Pancreas (tissue), 10 donors: ENCODE data around the gene POLR2L. TPM values are rescaled to one million over a fixed set of nuclear protein-coding genes. Genes with fewer than 3 reads are reported as not detected.
A peak's percentile ranks its signal among the peaks of the same experiment; 100 is the strongest.

Experiments used
- ATAC-seq, 4 donors: fragments of 200-7000 bp; cut with Tn5 transposase; one replicate each; pipeline versions ENCODE4 v1.8.0 to v1.9.1; 2020; ENCODE audit warnings: mild to moderate bottlenecking in 4 of 4, moderate library complexity in 4 of 4
- DNase-seq, 6 donors: peaks; one replicate each; pipeline ENCODE4 v3.0.0-alpha.2; 2020
- FAIRE-seq: peaks from 2 replicates; lab custom pipeline; 2012; peaks lifted over from hg19 to GRCh38; lab: Jason Lieb, UNC
- H3K27ac ChIP-seq, 4 donors: fragments of 200-600 bp; sonication (generic); 1 replicate in 3 of 4; 2 replicates in 1 of 4; pipeline versions ENCODE4 v1.5.0 to v1.8.0; 2020
- H3K27me3 ChIP-seq, 4 donors: fragments of 200-600 bp; one replicate each; pipeline ENCODE4 v1.8.0; 2021
- H3K36me3 ChIP-seq, 3 donors: fragments of 200-600 bp; sonication (generic) in 1 of 3; one replicate each; pipeline versions ENCODE4 v1.5.0 to v1.8.0; 2020 to 2021
- H3K4me1 ChIP-seq, 3 donors: fragments of 200-600 bp; one replicate each; pipeline ENCODE4 v1.8.0; 2021
- H3K4me3 ChIP-seq, 4 donors: fragments of 200-600 bp; sonication (generic) in 2 of 4; one replicate each; pipeline versions ENCODE4 v1.5.0 to v1.8.0; 2020 to 2021
- H3K9me3 ChIP-seq, 4 donors: fragments of 200-600 bp; one replicate each; pipeline ENCODE4 v1.8.0; 2021
- CTCF ChIP-seq, 4 donors: fragments of 200-600 bp; sonication (generic) in 3 of 4; IDR thresholded peaks; one replicate each; pipeline versions ENCODE4 v1.5.0 to v1.8.0; 2021; ENCODE audit warnings: antibody characterized with exemption in 4 of 4
- WGBS, 2 donors: extraction: QIAGEN DNeasy Blood & Tissue Kit; methylation state at CpG; one replicate each; pipeline ENCODE4 v1.1.7; 2013; 5-methylcytosine and 5-hydroxymethylcytosine counted together
- intact Hi-C, 3 donors: fragments of 100-400 bp; cut with DNase I; formaldehyde crosslinking; loops; one replicate each; pipeline versions ENCODE4 v1.11.1 to v1.14.2; 2022
- polyA plus RNA-seq, 2 donors: library from polyadenylated mRNA; stranded (reverse); fragments of 200-250 nt; gene quantifications; one replicate each; pipeline ENCODE4 v1.2.3, GENCODE V29; 2013
- total RNA-seq, 6 donors: library from RNA; stranded (reverse); fragmentation: NEBNext Ultra II Directional in 4 of 6; extraction: Animal tissue kit (Norgen Biotek cat#: 25700) in 4 of 6; gene quantifications; one replicate each; pipeline versions ENCODE4 v1.2.1 to v1.2.4, GENCODE V29; 2021 to 2023
- donor health status: healthy with polysubstance abuse.
- donor health status: DM: no; HTN: no; CAD: no; lungs with moderate emphysema.
- donor health status: DM: no; HTN: no; CAD: no.
- donor health status: control.
- donor health status: control.
- donor health status: Bipolar disorder and iron deficiency.
- donor health status: DM: yes; HTN: yes; CAD: no.
- donor health status: DM: no; HTN: no; CAD: no.
- donor health status: DM: no; HTN: no; CAD: no.
- donor health status: DM: yes; HTN: yes; CAD: no.

POLR2L gene
- total and polyA plus RNA-seq, 8 donors, result 62.9 to 110 (median 68.9) TPM

GRCh38 chr11:794766-795633, 47.3 kb downstream of the POLR2L start:
- Histone ChIP-seq H3K4me3 (peak overlapping the region; percentile 42 to 85 (median 66)), H3K9me3 (no peaks in the 10 kb centered on the region), H3K36me3 (peaks cover 0 to 14% (median 4%) of the 10 kb centered on the region in 3 donors), H3K27me3 (no peaks in the 10 kb centered on the region), H3K27ac (peak overlapping the region; percentile 86 to 90 (median 88)), H3K4me1 (peaks cover 8 to 17% (median 8%) of the 10 kb centered on the region in 3 donors)
- intact Hi-C loops, result no loop called here
- WGBS, 2 donors, result 10 to 14% methylated on average over 36 to 38 of the region's 38 CpGs
- TF ChIP-seq CTCF (IDR thresholded peaks at IDR 0.05), result no peak
- FAIRE-seq, result no peak
- peak; percentile 88 to 97 (median 94) for DNase-seq
- peak; percentile 46 to 51 (median 49) for ATAC-seq

DNA sequence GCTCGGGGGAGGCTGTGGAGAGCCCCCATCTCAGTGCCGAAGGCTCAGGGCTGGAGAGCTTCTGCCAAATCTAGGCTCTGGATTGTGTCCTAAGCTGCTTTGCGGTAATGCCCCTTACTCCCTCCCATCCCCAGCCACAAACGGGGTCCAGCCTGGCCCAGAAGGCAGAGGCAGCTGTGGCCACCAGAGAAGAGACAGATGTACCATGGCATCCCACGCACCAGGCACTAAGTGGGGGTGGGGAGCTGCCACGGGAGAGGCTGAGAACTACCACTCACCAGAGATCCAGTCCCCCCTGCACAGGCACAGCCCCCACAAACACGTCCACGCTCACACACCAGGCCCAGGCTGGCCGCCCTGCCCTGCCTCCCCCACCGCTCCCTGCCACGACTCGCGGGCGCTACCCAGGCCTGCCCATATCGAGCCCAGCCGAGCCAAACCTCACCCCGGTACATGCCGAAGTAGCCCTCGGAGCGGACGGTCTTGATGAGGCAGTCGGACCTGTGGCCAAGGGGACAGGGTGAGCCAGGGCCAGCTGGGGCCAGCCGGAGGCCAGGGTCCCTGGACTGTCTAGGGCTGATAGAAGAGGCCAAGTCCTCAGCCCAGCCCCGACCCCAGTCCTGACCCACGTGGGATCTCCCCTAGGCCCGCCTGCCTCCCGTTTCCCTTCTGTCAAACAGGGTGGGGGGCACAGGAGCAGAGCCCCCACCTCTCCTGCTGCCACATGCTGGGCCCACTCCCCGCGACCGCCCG, 48.1 kb downstream of the POLR2L start:
- peak in 4 of 6 donors; percentile 45 to 90 (median 60) for DNase-seq
- Histone ChIP-seq H3K4me1 (peaks cover 8 to 17% (median 8%) of the 10 kb centered on the region in 3 donors), H3K9me3 (no peaks in the 10 kb centered on the region), H3K36me3 (peaks cover 0 to 14% (median 4%) of the 10 kb centered on the region in 3 donors), H3K27me3 (no peaks in the 10 kb centered on the region), H3K4me3 (peak overlapping the region in 3 of 4 donors; percentile 60 to 85 (median 72)), H3K27ac (peak overlapping the region; percentile 86 to 90 (median 88))
- FAIRE-seq, result no peak
- intact Hi-C loops, result no loop called here
- WGBS, 2 donors, result 36 to 37% methylated on average over 30 to 31 of the region's 31 CpGs
- ATAC-seq, result peak; percentile 0 to 8 (median 2)
- TF ChIP-seq CTCF (IDR thresholded peaks at IDR 0.05), result no peak

GRCh38 chr11:793556-793955, 48.8 kb downstream of the POLR2L start:
- Histone ChIP-seq H3K27me3 (no peaks in the 10 kb centered on the region), H3K36me3 (peaks cover 0 to 14% (median 4%) of the 10 kb centered on the region in 3 donors), H3K27ac (peak overlapping the region in 3 of 4 donors; percentile 86 to 90 (median 89)), H3K9me3 (no peaks in the 10 kb centered on the region), H3K4me1 (peaks cover 8 to 17% (median 8%) of the 10 kb centered on the region in 3 donors), H3K4me3 (peak overlapping the region in 3 of 4 donors; percentile 60 to 85 (median 72))
- 38 to 41% methylated on average over 7 of the region's 7 CpGs for WGBS, 2 donors
- DNase-seq, result peak; percentile 85 to 96 (median 90)
- ATAC-seq, result peak; percentile 30 to 48 (median 41)
- TF ChIP-seq CTCF (IDR thresholded peaks at IDR 0.05), result no peak
- no peak for FAIRE-seq
- intact Hi-C loops, result no loop called here

GRCh38 chr11:792873-793272, 49.5 kb downstream of the POLR2L start:
- H3K4me3 ChIP-seq, result peak overlapping the region in 1 of 4 donors; percentile 72
- no peak for FAIRE-seq
- ATAC-seq, result no peak
- no peak for TF ChIP-seq CTCF (IDR thresholded peaks at IDR 0.05)
- DNase-seq, result peak in 3 of 6 donors; percentile 35 to 74 (median 63)
- H3K27me3 ChIP-seq, result no peaks in the 10 kb centered on the region
- no peaks in the 10 kb centered on the region for H3K9me3 ChIP-seq
- H3K27ac ChIP-seq, result no peak overlapping the region
- intact Hi-C loops, result no loop called here
- WGBS, 2 donors, result 73 to 86% methylated on average over 12 to 13 of the region's 13 CpGs
- peaks cover 0 to 14% (median 4%) of the 10 kb centered on the region in 3 donors for H3K36me3 ChIP-seq
- peaks cover 8 to 14% (median 8%) of the 10 kb centered on the region in 3 donors for H3K4me1 ChIP-seq
